VCaP (cell line): ENCODE data around the gene IFNE.

Experiments
- H3K27ac ChIP-seq: fragments of 450-650 bp; 2 replicates; pipeline ENCODE4 v1.5.1; 2017
- CTCF ChIP-seq: fragments of 450-650 bp; conservative IDR thresholded peaks from 2 replicates; pipeline ENCODE4 v1.5.1; 2017; ENCODE audit warnings: mild to moderate bottlenecking, moderate library complexity

Gene IFNE

GRCh38 chr9:21506626-21507482 is 24.7 kb upstream of the IFNE start:
- TF ChIP-seq CTCF: no peak
- no peak overlapping the region for H3K27ac ChIP-seq

GRCh38 chr9:21505425-21506179 is 23.5 kb upstream of the IFNE start:
- TF ChIP-seq CTCF: no peak
- no peak overlapping the region for H3K27ac ChIP-seq

- no peak overlapping the region for H3K27ac ChIP-seq
- no peak for TF ChIP-seq CTCF
These were observed 22.8 kb upstream of the IFNE start for GRCh38 chr9:21504894-21505293.

GRCh38 chr9:21504113-21504512 is 22.0 kb upstream of the IFNE start:
- no peak for TF ChIP-seq CTCF
- H3K27ac ChIP-seq: no peak overlapping the region

- no peak for TF ChIP-seq CTCF
- no peak overlapping the region for H3K27ac ChIP-seq
These were observed 20.5 kb upstream of the IFNE start for GRCh38 chr9:21502586-21502985.

- H3K27ac ChIP-seq: no peak overlapping the region
- TF ChIP-seq CTCF: no peak
These were observed 17.8 kb upstream of the IFNE start for GRCh38 chr9:21499912-21500311.

- peak; percentile 72 for TF ChIP-seq CTCF
- no peak overlapping the region for H3K27ac ChIP-seq
These were observed 9.6 kb upstream of the IFNE start for GRCh38 chr9:21491756-21492155.
